GM12878 (cell line): ENCODE measurements around the gene AP3D1.

ENCODE experiments used
- CTCF ChIP-seq, 3 experiments: IDR thresholded peaks in 2 of 3; conservative IDR thresholded peaks in 1 of 3; 2 replicates each; pipeline ENCODE4 v1.5.1; 2011; ENCODE audit warnings: low read depth in 3 of 3, low read length in 3 of 3, mild to moderate bottlenecking in 3 of 3, control low read depth in 2 of 3, moderate library complexity in 2 of 3, inconsistent platforms in 1 of 3, mixed read lengths in 1 of 3; ENCODE audit not compliant: control insufficient read depth in 2 of 3, insufficient read depth in 1 of 3; ENCODE audit errors: extremely low read depth in 1 of 3
- NR2F1 ChIP-seq: fragments of 450-650 bp; conservative IDR thresholded peaks from 2 replicates; pipeline ENCODE4 v1.6.1; 2017; ENCODE audit warnings: mild to moderate bottlenecking
- POLR2A ChIP-seq: IDR thresholded peaks from 2 replicates; pipeline ENCODE4 v1.6.1; 2011; ENCODE audit warnings: low read depth, mild to moderate bottlenecking, low read length
- REST ChIP-seq: IDR thresholded peaks from 2 replicates; pipeline ENCODE4 v1.6.1; 2012; ENCODE audit warnings: mild to moderate bottlenecking, low read depth, low read length

DNA sequence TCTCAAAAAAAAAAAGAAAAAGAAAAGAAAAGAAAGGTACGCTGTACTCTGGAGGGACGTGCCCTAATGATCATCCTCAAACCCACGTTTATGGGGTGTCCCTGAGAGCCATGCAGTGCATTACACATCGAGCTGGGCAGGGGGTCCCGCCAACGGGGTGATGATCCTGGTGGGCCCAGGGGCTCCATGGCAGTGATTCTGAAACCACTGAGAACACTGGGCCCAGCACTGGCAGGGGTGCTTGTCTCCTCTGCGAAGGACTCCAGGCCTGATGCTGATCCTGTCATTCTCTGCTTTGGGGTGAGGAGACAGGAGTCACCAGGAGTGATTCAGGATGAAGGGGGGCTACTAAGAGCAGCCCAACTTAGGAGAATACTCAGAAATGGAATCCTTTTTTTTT, 74.0 kb downstream of the AP3D1 start:
- TF ChIP-seq CTCF (IDR thresholded peaks at IDR 0.05 in 2 of 3, conservative IDR thresholded peaks at IDR 0.05 in 1 of 3; ENCODE audit: control insufficient read depth in 2 of 3, extremely low read depth in 1 of 3, insufficient read depth in 1 of 3, low read depth in 3 of 3, low read length in 3 of 3) (no peak), POLR2A (no peak), REST (no peak), NR2F1 (no peak)
